Measurements from ENCODE around the gene SORBS2.
"Not testable (repeated sequence)": the region's sequence is repeated elsewhere in the genome, so short reads cannot be mapped to it uniquely, and the experiment has no call there.

SORBS2 gene

DNA sequence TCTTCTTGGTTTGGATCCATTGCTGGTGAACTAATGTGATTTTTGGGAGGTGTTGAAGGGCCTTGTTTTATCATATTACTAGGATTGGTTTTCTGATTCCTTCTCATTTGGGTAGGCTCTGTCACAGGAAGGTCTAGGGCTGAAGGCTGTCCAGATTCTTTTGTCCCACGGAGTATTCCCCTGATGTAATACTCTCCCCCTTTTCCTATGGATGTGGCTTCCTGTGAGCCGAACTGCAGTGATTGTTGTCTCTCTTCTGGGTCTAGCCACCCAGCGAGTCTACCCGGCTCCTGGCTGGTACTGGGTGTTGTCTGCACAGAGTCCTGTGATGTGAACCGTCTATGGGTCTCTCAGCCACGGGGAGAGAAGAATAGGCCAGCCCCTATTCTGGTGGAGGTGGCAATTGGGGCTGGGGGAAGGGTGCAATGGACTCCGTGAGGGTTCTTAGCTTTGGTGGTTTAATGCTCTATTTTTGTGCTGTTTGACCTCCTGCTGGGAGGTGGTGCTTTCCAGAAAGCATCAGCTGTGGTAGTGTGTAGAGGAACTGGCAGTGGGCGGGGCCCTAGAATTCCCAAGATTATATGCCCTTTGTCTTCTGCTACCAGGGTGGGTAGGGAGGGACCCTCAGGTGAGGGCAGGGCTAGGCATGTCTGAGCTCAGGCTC lies 252.6 kb downstream of the SORBS2 start:
- H3K9me3 ChIP-seq (ENCODE audit: low read length); H3K36me3 ChIP-seq (ENCODE audit: insufficient read depth, low read length); H3K4me3 ChIP-seq (ENCODE audit: low read depth in 1 of 2, low read length in 2 of 2); H3K9ac ChIP-seq (ENCODE audit: low read length); H3K27me3 ChIP-seq (ENCODE audit: control insufficient read depth in 1 of 2, insufficient read depth in 2 of 2, low read length in 2 of 2); H3K27ac ChIP-seq (ENCODE audit: low read depth, low read length): not testable (repeated sequence)
- peaks cover 22% of the 10 kb centered on the region for H3K4me1 ChIP-seq (ENCODE audit: insufficient read depth, low read length)

- Histone ChIP-seq H3K4me3 (ENCODE audit: low read depth in 1 of 2, low read length in 2 of 2) (no peak overlapping the region), H3K27me3 (ENCODE audit: control insufficient read depth in 1 of 2, insufficient read depth in 2 of 2, low read length in 2 of 2) (no peaks in the 10 kb centered on the region), H3K36me3 (ENCODE audit: insufficient read depth, low read length) (no peaks in the 10 kb centered on the region), H3K9me3 (ENCODE audit: low read length) (no peaks in the 10 kb centered on the region), H3K9ac (ENCODE audit: low read length) (no peak overlapping the region), H3K27ac (ENCODE audit: low read depth, low read length) (no peak overlapping the region), H3K4me1 (ENCODE audit: insufficient read depth, low read length) (peaks cover 5% of the 10 kb centered on the region)
These were observed 257.4 kb downstream of the SORBS2 start for GRCh38 chr4:185554365-185555126.

GRCh38 chr4:185552254-185552653 lies 259.7 kb downstream of the SORBS2 start:
- H3K4me1 ChIP-seq (ENCODE audit: insufficient read depth, low read length): peaks cover 5% of the 10 kb centered on the region
- no peak overlapping the region for H3K9ac ChIP-seq (ENCODE audit: low read length)
- no peaks in the 10 kb centered on the region for H3K27me3 ChIP-seq (ENCODE audit: control insufficient read depth in 1 of 2, insufficient read depth in 2 of 2, low read length in 2 of 2)
- no peaks in the 10 kb centered on the region for H3K36me3 ChIP-seq (ENCODE audit: insufficient read depth, low read length)
- H3K4me3 ChIP-seq (ENCODE audit: low read depth in 1 of 2, low read length in 2 of 2): no peak overlapping the region
- no peak overlapping the region for H3K27ac ChIP-seq (ENCODE audit: low read depth, low read length)
- H3K9me3 ChIP-seq (ENCODE audit: low read length): no peaks in the 10 kb centered on the region

DNA sequence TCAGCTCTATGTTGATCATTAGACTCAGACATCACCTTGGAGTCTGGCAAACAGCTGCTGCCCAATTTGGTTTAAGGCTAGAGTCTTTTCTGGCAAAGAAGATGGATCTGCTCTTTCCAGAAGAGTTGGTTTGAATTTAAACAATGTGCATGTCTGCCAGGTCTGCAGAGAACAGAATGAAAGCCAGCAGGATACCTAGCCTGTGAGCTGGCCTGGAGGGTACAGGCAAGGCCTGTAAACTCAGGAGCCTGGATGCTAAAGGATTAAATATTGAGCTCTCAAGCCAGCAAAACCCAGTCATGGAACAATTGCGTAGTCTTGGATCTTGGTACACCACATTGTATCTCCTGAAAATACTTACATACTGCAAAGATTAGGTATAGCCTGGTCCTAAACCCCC lies 261.1 kb downstream of the SORBS2 start:
- Histone ChIP-seq H3K9ac (ENCODE audit: low read length) (no peak overlapping the region), H3K27ac (ENCODE audit: low read depth, low read length) (peak overlapping the region; percentile 31), H3K36me3 (ENCODE audit: insufficient read depth, low read length) (no peaks in the 10 kb centered on the region), H3K4me3 (ENCODE audit: low read depth in 1 of 2, low read length in 2 of 2) (no peak overlapping the region), H3K27me3 (ENCODE audit: control insufficient read depth in 1 of 2, insufficient read depth in 2 of 2, low read length in 2 of 2) (no peaks in the 10 kb centered on the region), H3K9me3 (ENCODE audit: low read length) (no peaks in the 10 kb centered on the region), H3K4me1 (ENCODE audit: insufficient read depth, low read length) (peaks cover 5% of the 10 kb centered on the region)

DNA sequence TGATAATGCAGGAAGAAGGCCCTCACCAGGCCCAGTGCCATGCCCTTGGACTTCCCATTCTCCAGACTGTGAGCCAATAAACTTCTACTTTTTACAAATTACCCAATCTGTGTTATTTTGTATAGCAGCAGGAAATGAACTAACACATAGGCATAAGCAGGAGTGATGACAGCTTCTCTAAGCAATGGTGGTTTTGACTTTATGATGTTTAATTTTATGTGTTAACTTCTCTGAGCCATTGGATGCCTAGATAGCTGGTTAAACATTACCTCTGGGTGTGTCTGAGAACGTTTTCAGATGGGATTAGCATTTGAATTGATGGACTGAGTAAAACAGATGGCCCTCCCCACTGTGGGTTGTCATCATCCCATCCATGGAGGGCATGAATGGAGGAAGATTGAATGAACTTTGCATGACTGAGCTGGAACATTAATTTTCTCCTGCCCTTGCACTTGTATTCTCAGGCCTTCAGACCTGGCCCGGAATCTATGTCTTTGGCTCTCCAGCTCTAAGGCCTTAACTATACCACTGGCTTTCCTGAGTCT lies 262.8 kb downstream of the SORBS2 start:
- no peaks in the 10 kb centered on the region for H3K27me3 ChIP-seq (ENCODE audit: control insufficient read depth in 1 of 2, insufficient read depth in 2 of 2, low read length in 2 of 2)
- no peak overlapping the region for H3K9ac ChIP-seq (ENCODE audit: low read length)
- no peaks in the 10 kb centered on the region for H3K9me3 ChIP-seq (ENCODE audit: low read length)
- H3K4me1 ChIP-seq (ENCODE audit: insufficient read depth, low read length): no peaks in the 10 kb centered on the region
- no peak overlapping the region for H3K27ac ChIP-seq (ENCODE audit: low read depth, low read length)
- H3K36me3 ChIP-seq (ENCODE audit: insufficient read depth, low read length): no peaks in the 10 kb centered on the region
- H3K4me3 ChIP-seq (ENCODE audit: low read depth in 1 of 2, low read length in 2 of 2): no peak overlapping the region

DNA sequence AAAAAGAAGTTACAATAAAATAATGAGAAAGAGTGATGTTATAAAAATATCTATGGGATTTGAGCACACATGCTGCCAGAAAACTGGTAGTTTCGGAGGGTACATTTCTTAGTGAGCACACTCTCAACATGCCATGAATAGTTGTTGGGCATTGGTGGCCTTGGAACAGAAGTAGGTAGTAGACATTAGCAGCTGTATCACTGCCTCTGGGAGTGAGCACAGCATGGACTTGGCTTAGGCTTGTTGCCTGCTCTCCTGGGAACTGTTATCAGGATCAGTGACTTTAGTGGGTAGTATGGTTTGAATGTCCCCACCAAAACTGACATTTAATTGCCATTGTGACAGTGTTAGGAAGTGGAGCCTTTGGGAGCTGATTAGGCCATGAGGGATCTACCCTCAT lies 263.4 kb downstream of the SORBS2 start:
- H3K9ac ChIP-seq (ENCODE audit: low read length): no peak overlapping the region
- no peaks in the 10 kb centered on the region for H3K36me3 ChIP-seq (ENCODE audit: insufficient read depth, low read length)
- no peaks in the 10 kb centered on the region for H3K4me1 ChIP-seq (ENCODE audit: insufficient read depth, low read length)
- no peak overlapping the region for H3K27ac ChIP-seq (ENCODE audit: low read depth, low read length)
- no peaks in the 10 kb centered on the region for H3K27me3 ChIP-seq (ENCODE audit: control insufficient read depth in 1 of 2, insufficient read depth in 2 of 2, low read length in 2 of 2)
- no peaks in the 10 kb centered on the region for H3K9me3 ChIP-seq (ENCODE audit: low read length)
- no peak overlapping the region for H3K4me3 ChIP-seq (ENCODE audit: low read depth in 1 of 2, low read length in 2 of 2)

GRCh38 chr4:185546335-185546734 lies 265.7 kb downstream of the SORBS2 start:
- Histone ChIP-seq H3K9me3 (ENCODE audit: low read length) (no peaks in the 10 kb centered on the region), H3K27me3 (ENCODE audit: control insufficient read depth in 1 of 2, insufficient read depth in 2 of 2, low read length in 2 of 2) (no peaks in the 10 kb centered on the region), H3K4me3 (ENCODE audit: low read depth in 1 of 2, low read length in 2 of 2) (no peak overlapping the region), H3K36me3 (ENCODE audit: insufficient read depth, low read length) (no peaks in the 10 kb centered on the region), H3K4me1 (ENCODE audit: insufficient read depth, low read length) (peaks cover 8% of the 10 kb centered on the region), H3K27ac (ENCODE audit: low read depth, low read length) (no peak overlapping the region), H3K9ac (ENCODE audit: low read length) (no peak overlapping the region)

- peak overlapping the region; percentile 19 for H3K27ac ChIP-seq (ENCODE audit: low read depth, low read length)
- no peaks in the 10 kb centered on the region for H3K27me3 ChIP-seq (ENCODE audit: control insufficient read depth in 1 of 2, insufficient read depth in 2 of 2, low read length in 2 of 2)
- H3K36me3 ChIP-seq (ENCODE audit: insufficient read depth, low read length): no peaks in the 10 kb centered on the region
- peaks cover 15% of the 10 kb centered on the region for H3K4me1 ChIP-seq (ENCODE audit: insufficient read depth, low read length)
- H3K4me3 ChIP-seq (ENCODE audit: low read depth in 1 of 2, low read length in 2 of 2): no peak overlapping the region
- no peaks in the 10 kb centered on the region for H3K9me3 ChIP-seq (ENCODE audit: low read length)
- no peak overlapping the region for H3K9ac ChIP-seq (ENCODE audit: low read length)
These were observed 269.2 kb downstream of the SORBS2 start for GRCh38 chr4:185542626-185543315.

- Histone ChIP-seq H3K27ac (ENCODE audit: low read depth, low read length) (no peak overlapping the region), H3K4me1 (ENCODE audit: insufficient read depth, low read length) (peaks cover 19% of the 10 kb centered on the region), H3K9me3 (ENCODE audit: low read length) (no peaks in the 10 kb centered on the region), H3K36me3 (ENCODE audit: insufficient read depth, low read length) (no peaks in the 10 kb centered on the region), H3K9ac (ENCODE audit: low read length) (no peak overlapping the region), H3K27me3 (ENCODE audit: control insufficient read depth in 1 of 2, insufficient read depth in 2 of 2, low read length in 2 of 2) (no peaks in the 10 kb centered on the region), H3K4me3 (ENCODE audit: low read depth in 1 of 2, low read length in 2 of 2) (no peak overlapping the region)
These were observed 270.7 kb downstream of the SORBS2 start for GRCh38 chr4:185541251-185541727.

- Histone ChIP-seq H3K36me3 (ENCODE audit: insufficient read depth, low read length) (no peaks in the 10 kb centered on the region), H3K4me1 (ENCODE audit: insufficient read depth, low read length) (peaks cover 23% of the 10 kb centered on the region), H3K27ac (ENCODE audit: low read depth, low read length) (no peak overlapping the region), H3K4me3 (ENCODE audit: low read depth in 1 of 2, low read length in 2 of 2) (no peak overlapping the region), H3K27me3 (ENCODE audit: control insufficient read depth in 1 of 2, insufficient read depth in 2 of 2, low read length in 2 of 2) (no peaks in the 10 kb centered on the region), H3K9me3 (ENCODE audit: low read length) (no peaks in the 10 kb centered on the region), H3K9ac (ENCODE audit: low read length) (no peak overlapping the region)
These were observed 271.4 kb downstream of the SORBS2 start for GRCh38 chr4:185540487-185541120.

- Histone ChIP-seq H3K4me1 (ENCODE audit: insufficient read depth, low read length) (peaks cover 23% of the 10 kb centered on the region), H3K4me3 (ENCODE audit: low read depth in 1 of 2, low read length in 2 of 2) (no peak overlapping the region), H3K27me3 (ENCODE audit: control insufficient read depth in 1 of 2, insufficient read depth in 2 of 2, low read length in 2 of 2) (peaks cover 0 to 3% of the 10 kb centered on the region in 2 donors), H3K36me3 (ENCODE audit: insufficient read depth, low read length) (no peaks in the 10 kb centered on the region), H3K9me3 (ENCODE audit: low read length) (no peaks in the 10 kb centered on the region), H3K9ac (ENCODE audit: low read length) (no peak overlapping the region), H3K27ac (ENCODE audit: low read depth, low read length) (no peak overlapping the region)
These were observed 272.0 kb downstream of the SORBS2 start for GRCh38 chr4:185540040-185540439.

Measured in muscle layer of colon (tissue), 2 donors.